NCI-H82 treated with DMSO at 0.1 percent for 48 hours (cell line): ENCODE data around the gene TCIRG1.

Source experiments
- DNase-seq: peaks from one replicate; lab custom pipeline; 2025; ENCODE audit not compliant: unreplicated experiment; lab: John Stamatoyannopoulos, UW

TCIRG1 gene

GRCh38 chr11:68006606-68007166, 32.1 kb upstream of the TCIRG1 start:
- DNase-seq: no peak

- no peak for DNase-seq
Measured at GRCh38 chr11:68007498-68008380, 31.1 kb upstream of the TCIRG1 start.

DNA sequence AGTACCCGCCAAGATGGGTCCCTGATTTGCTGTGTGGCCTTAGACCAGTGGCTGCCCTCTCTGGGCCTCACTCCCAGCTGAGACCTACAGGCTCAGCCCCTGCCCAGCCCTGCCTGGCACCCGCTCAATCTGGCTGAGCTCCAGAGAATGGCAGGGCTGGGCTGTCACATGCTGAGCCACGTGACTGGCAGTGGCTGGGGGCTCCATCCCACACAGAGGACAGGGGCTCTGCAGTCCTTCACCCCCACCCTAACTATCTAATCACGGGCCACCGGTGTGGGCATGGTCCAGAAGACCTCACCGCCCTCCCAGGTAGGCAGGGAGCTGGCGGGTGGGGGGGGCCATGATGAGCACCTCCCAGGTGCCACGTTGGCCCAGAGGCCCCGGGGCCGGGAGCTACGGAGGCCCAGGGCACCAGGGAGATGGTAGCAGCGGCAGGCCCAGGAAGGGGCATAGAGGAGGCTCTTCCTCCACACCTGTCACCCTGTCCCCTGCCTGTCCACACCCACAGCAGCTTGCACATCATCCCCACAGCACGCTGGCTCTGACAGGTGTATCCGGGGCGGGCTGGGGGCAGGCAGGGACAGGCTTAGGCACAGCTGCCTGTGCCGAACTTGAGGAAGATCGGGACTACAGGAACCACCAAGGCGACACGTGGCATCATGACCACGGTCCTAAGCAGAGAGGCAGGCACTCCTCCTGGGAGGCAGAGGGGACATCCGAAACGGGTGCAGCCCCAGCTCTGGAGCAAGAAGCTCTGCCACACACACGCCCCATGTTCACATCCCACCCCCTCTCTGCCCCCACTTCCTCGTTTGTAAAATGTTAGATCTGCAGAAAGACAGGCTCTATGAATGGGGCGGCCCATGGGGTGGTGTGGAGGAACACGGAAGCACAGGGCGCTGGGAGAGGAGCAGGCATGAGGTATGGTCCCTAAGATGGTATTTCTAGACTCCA, 30.2 kb upstream of the TCIRG1 start:
- no peak for DNase-seq

DNA sequence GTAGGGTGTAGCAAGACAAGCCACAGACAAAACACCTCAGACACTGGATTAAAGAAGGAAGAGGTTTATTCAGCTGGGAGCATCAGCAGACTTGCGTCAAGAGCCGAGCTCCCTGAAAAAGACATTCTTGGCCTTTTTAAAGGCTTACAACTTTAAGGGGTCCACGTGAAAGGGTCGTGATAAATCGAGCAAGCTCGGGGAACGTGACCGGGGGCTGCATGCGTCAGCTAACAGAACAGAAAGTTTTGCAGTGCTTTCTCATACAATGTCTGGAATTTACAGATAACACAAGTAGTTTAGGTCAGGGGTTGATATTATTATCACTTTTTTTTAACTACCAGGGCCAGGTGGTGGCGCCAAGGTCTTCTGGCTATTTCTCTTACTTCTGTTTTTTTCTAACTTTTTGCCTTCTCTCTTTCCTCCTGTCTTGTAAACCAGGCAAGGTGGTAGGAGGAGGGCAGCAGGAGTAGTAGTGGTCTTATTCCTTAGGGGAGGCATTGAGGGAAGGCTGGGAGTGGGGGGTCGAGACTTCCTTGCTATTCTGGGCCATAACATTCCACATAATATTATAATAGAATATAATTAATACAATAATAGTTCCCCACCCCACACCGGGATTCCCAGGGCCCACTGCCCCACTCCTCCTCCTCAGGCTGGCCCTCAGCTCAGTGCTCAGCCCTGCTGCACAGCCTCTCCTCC, 29.3 kb upstream of the TCIRG1 start:
- no peak for DNase-seq

GRCh38 chr11:68010090-68011041, 28.5 kb upstream of the TCIRG1 start, which contains the start of gene ALDH3B1:
Gene ALDH3B1, plus strand, starts transcription at chr11:68010327. Its CDS starts 4,971 bp downstream, at chr11:68015298.
- DNase-seq: no peak

- no peak for DNase-seq
Measured at GRCh38 chr11:68011051-68011943, 27.5 kb upstream of the TCIRG1 start.

- DNase-seq: no peak
Measured at GRCh38 chr11:68012044-68012842, 26.6 kb upstream of the TCIRG1 start.

- no peak for DNase-seq
Measured at GRCh38 chr11:68012843-68013610, 25.8 kb upstream of the TCIRG1 start.

DNA sequence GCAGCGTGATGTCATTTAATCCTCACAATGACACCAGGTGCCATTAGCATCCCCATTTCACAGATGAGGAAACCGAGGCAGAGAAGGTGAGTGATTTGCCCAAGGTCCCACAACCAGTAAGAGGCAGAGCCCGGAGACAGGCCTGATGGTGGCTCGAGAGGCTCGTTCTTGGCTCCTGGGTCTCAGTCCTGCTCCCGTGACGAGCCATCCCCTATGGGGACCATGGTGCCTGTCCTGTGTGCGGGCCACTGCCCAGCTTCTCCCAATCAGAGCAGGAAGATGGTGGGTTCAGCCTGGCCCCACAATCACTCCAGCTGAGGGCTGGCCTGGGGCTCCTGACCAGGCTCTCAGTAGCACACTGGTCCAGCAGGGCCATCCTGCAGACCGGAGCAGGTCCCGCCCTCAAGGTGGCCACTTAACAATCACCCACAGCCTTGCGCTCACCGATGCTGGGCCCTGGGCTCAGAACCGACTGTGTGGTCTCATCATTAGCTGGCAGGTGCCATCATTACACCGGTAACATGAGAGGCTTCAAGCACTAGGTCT, 25.1 kb upstream of the TCIRG1 start:
- no peak for DNase-seq

- no peak for DNase-seq
Measured at GRCh38 chr11:68014157-68014946, 24.5 kb upstream of the TCIRG1 start.

- no peak for DNase-seq
Measured at GRCh38 chr11:68014947-68015447, 23.8 kb upstream of the TCIRG1 start.

GRCh38 chr11:68015467-68015866, 23.4 kb upstream of the TCIRG1 start:
- no peak for DNase-seq

DNA sequence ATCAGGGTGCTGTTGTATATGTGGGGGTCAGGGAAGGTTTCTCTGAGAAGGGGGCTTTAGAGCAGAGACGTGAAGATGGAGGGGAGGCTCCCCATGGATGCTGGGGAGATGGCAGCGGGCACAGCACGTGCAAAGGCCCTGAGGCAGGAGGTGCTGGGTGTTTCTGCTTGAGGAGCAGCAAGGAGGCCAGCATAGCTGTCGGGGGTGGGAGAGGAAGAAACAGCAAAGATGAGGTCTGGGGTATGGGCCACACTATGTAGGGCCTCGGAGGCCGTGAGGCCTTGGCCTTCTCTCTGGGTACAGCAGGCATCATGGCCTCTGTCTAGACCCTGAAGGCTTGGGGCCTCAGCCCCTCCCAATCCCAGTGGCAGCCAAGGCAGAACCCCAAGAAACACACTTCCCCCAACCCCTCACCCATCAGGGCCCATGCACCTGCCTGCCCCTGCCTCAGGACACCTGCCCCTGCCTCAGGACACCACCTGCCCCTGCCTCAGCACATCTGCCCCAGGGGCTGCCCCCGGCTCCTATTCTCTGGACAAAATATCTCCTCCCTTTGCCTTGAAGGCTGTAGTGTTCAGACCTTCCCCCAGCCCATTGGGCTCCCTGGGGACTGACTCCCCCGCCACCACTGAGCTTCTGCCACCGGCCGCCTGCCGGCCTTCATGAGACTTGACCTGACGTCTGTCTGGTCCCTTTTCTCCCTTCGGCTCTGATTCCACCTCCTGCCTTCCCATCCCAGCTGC, 22.5 kb upstream of the TCIRG1 start:
- no peak for DNase-seq

- DNase-seq: no peak
Measured at GRCh38 chr11:68016904-68017817, 21.7 kb upstream of the TCIRG1 start.
